PC-9 (cell line): ENCODE results near the gene LEFTY1.

Experiments
- EZH2 ChIP-seq: fragments of 200-600 bp; sonication (generic); IDR thresholded peaks from 2 replicates; pipeline ENCODE4 v1.8.0; 2017; ENCODE audit warnings: antibody characterized with exemption, low read depth
- TF ChIP-seq, protein P1 (sequence below): fragments of 200-600 bp; sonication (generic); conservative IDR thresholded peaks from 2 replicates; pipeline ENCODE4 v1.6.1; 2017; ENCODE audit warnings: mixed run types, antibody characterized with exemption, mild to moderate bottlenecking, moderate library complexity

DNA sequence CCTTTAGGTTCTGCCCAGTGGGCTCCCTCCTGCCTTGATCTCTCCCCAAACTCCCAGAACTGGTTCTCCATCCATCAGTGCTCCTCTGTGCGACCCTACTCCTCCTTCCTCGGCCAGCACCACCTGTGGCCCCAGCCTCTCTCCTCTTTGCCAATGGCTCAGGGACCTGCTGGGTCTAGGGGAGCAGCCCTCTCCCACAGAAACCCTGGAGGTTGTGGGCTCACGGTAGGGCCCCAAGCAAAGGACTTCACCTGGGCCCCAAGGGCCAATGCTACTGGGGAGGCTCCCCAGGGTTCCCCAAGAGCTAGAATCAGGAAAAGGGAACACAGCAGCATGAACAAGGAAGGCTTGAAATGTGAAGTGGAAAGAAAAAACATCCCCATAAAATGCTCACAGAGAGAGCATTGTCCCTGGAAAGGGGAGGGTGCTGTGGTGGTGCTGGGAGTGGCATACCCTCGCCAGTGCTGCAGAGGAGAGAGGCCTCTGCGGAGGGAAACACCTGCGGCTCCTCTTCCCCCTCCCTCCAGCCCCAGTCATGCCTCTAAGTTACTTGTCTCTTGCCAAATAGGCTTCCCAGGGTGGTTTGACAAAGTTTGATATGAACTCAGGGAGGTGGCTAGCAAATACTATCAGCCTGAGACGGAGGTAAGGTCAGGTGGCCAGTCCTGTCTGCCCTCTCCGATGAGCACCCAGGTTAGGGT, 9.3 kb downstream of the LEFTY1 start:
- TF ChIP-seq, protein P1, sequence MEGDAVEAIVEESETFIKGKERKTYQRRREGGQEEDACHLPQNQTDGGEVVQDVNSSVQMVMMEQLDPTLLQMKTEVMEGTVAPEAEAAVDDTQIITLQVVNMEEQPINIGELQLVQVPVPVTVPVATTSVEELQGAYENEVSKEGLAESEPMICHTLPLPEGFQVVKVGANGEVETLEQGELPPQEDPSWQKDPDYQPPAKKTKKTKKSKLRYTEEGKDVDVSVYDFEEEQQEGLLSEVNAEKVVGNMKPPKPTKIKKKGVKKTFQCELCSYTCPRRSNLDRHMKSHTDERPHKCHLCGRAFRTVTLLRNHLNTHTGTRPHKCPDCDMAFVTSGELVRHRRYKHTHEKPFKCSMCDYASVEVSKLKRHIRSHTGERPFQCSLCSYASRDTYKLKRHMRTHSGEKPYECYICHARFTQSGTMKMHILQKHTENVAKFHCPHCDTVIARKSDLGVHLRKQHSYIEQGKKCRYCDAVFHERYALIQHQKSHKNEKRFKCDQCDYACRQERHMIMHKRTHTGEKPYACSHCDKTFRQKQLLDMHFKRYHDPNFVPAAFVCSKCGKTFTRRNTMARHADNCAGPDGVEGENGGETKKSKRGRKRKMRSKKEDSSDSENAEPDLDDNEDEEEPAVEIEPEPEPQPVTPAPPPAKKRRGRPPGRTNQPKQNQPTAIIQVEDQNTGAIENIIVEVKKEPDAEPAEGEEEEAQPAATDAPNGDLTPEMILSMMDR = no peak
- TF ChIP-seq EZH2 = no peak
